Lower lobe of right lung (tissue), 2 donors: Measurements from ENCODE around the gene SEPTIN8. TPM values are rescaled to one million over a fixed set of nuclear protein-coding genes. Genes with fewer than 3 reads are reported as not detected.

Experiments used
- ATAC-seq, 2 donors: fragments of 200-7000 bp; cut with Tn5 transposase; one replicate each; pipeline ENCODE4 v1.9.1; 2020 to 2022; ENCODE audit warnings: mild to moderate bottlenecking in 2 of 2, moderate library complexity in 2 of 2
- DNase-seq: peaks from one replicate; pipeline ENCODE4 v3.0.0-alpha.2; 2020
- H3K27ac ChIP-seq: fragments of 200-600 bp; one replicate; pipeline ENCODE4 v1.8.0; 2022
- H3K27me3 ChIP-seq: fragments of 200-600 bp; one replicate; pipeline ENCODE4 v1.8.0; 2022; ENCODE audit warnings: low read depth
- H3K36me3 ChIP-seq: fragments of 200-600 bp; one replicate; pipeline ENCODE4 v1.8.0; 2022; ENCODE audit warnings: mild to moderate bottlenecking
- H3K4me1 ChIP-seq: fragments of 200-600 bp; one replicate; pipeline ENCODE4 v1.8.0; 2022
- H3K4me3 ChIP-seq: fragments of 200-600 bp; one replicate; pipeline ENCODE4 v1.8.0; 2022; ENCODE audit warnings: mild to moderate bottlenecking
- H3K9me3 ChIP-seq: fragments of 200-600 bp; one replicate; pipeline ENCODE4 v1.8.0; 2022
- intact Hi-C: fragments of 100-400 bp; cut with DNase I; formaldehyde crosslinking; loops from one replicate; pipeline ENCODE4 v1.11.0; 2022
- total RNA-seq: library from RNA; stranded (reverse); fragmentation: NEBNext Ultra II Directional; extraction: Animal tissue kit (Norgen Biotek cat#: 25700); gene quantifications from one replicate; pipeline ENCODE4 v1.2.1, GENCODE V29; 2021
- TF ChIP-seq, protein P1 (sequence below): fragments of 200-600 bp; IDR thresholded peaks from one replicate; pipeline ENCODE4 v1.8.0; 2022; ENCODE audit warnings: antibody characterized with exemption, mild to moderate bottlenecking
- donor health status: DM: no; HTN: yes; CAD: no; lungs with severe emphysema.

SEPTIN8 gene
- total RNA-seq, 1 donor from 2014 or later, result 32.8 TPM

DNA sequence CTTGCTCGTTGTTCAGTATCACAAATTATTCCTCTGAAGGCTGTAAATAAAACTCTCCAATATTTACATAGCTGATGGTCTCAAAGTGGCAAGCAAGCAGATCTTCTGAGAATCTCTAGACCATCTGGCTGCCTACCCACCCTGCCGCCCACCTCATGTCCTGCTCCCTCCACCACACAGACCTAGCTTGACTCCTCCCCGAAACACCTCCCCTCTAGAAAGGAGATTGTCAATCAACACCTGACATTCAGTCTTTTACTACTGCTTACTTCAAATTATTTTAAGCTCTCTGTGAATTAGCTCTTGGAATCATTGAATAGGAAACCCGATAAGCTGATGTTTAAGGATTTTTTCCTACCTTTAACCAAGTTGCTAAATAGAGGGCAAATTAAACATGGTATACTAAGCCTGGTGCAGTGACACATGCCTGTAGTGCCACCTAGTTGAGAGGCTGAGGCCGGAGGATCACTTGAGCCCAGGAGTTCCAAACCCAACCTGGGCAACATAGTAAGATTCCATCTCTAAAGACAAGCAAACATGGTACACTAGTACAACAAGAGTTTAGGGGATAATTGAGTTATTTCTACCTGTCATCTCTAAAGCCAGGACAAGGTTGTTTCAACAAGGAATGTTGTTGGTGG, 25.1 kb upstream of the SEPTIN8 start:
- Histone ChIP-seq H3K9me3 (no peaks in the 10 kb centered on the region), H3K4me1 (no peaks in the 10 kb centered on the region), H3K4me3 (no peak overlapping the region), H3K27me3 (peaks cover 10% of the 10 kb centered on the region), H3K27ac (no peak overlapping the region), H3K36me3 (no peaks in the 10 kb centered on the region)
- intact Hi-C loops, result no loop called here
- no peak for ATAC-seq
- DNase-seq, result no peak
- TF ChIP-seq, protein P1, sequence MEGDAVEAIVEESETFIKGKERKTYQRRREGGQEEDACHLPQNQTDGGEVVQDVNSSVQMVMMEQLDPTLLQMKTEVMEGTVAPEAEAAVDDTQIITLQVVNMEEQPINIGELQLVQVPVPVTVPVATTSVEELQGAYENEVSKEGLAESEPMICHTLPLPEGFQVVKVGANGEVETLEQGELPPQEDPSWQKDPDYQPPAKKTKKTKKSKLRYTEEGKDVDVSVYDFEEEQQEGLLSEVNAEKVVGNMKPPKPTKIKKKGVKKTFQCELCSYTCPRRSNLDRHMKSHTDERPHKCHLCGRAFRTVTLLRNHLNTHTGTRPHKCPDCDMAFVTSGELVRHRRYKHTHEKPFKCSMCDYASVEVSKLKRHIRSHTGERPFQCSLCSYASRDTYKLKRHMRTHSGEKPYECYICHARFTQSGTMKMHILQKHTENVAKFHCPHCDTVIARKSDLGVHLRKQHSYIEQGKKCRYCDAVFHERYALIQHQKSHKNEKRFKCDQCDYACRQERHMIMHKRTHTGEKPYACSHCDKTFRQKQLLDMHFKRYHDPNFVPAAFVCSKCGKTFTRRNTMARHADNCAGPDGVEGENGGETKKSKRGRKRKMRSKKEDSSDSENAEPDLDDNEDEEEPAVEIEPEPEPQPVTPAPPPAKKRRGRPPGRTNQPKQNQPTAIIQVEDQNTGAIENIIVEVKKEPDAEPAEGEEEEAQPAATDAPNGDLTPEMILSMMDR, result no peak

DNA sequence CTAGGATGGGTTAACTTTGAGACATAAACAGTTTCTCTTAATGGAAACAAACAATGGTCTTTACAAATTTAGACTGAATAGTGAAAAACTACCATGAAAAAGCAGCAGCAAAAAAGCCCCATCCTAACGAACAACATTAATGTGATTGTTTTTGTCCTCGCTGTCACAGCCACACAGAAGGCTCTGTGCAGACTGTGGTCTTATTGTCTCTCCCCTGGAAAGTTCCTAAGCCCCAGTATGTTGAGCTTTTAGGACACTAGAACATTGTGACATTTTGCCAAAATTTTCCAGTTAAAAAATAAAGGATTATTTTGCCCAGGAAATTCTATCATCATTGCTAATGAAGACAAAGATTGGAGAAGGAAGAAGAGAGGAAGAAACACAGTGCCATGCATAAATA, 23.5 kb upstream of the SEPTIN8 start:
- Histone ChIP-seq H3K4me1 (no peaks in the 10 kb centered on the region), H3K36me3 (no peaks in the 10 kb centered on the region), H3K9me3 (no peaks in the 10 kb centered on the region), H3K4me3 (no peak overlapping the region), H3K27me3 (peaks cover 3% of the 10 kb centered on the region), H3K27ac (no peak overlapping the region)
- no peak for DNase-seq
- no peak for ATAC-seq
- intact Hi-C loops, result no loop called here
- TF ChIP-seq, protein P1, result no peak

DNA sequence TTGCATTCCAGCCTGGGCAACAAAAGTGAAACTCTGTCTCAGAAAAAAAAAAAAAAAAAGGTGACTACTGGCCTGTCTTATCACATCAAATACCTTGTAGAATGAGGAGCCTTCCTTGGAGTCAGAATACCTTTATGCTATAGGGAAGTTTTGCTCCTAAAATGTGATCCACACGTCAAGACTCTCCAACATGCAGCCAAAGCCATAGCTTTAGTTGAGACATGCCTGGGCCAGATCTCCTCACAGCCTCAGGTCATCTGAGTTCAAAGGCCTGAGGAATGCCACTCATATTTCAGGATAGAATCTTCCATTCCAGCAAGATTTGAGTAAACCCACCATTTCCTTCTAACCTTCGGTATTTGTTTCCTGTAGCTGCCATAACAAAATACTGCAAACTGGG, 22.4 kb upstream of the SEPTIN8 start:
- ATAC-seq, result no peak
- intact Hi-C loops, result no loop called here

DNA sequence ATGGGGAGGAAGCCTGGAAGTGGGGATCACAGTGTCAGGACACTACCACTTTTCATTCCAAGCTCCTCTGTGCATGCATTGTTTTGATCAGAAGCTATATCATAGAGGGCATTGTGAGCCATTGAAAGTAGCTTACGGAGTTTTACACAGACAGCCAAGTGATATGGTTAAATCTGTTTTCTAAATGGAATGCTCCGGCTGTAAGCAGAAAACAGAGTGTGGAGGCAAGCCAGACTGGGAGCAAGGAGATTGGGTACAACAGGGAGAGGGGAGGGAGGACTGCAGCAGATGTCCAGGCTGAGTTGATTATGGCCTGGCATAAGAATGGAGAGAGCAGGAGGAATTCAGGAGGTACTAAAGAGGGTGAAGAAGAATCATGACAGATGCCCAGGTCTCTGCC, 20.6 kb upstream of the SEPTIN8 start:
- Histone ChIP-seq H3K4me3 (no peak overlapping the region), H3K27me3 (peaks cover 3% of the 10 kb centered on the region), H3K9me3 (no peaks in the 10 kb centered on the region), H3K4me1 (no peaks in the 10 kb centered on the region), H3K36me3 (no peaks in the 10 kb centered on the region), H3K27ac (no peak overlapping the region)
- ATAC-seq (no peak), DNase-seq (no peak)
- intact Hi-C loops, result no loop called here
- TF ChIP-seq, protein P1, result no peak

More for the DNA sequence above, 22.4 kb upstream of the SEPTIN8 start:
- Histone ChIP-seq H3K36me3 (no peaks in the 10 kb centered on the region), H3K9me3 (no peaks in the 10 kb centered on the region), H3K27me3 (peaks cover 3% of the 10 kb centered on the region), H3K4me1 (no peaks in the 10 kb centered on the region), H3K4me3 (no peak overlapping the region), H3K27ac (no peak overlapping the region)
- TF ChIP-seq, protein P1, result no peak
- DNase-seq, result no peak

DNA sequence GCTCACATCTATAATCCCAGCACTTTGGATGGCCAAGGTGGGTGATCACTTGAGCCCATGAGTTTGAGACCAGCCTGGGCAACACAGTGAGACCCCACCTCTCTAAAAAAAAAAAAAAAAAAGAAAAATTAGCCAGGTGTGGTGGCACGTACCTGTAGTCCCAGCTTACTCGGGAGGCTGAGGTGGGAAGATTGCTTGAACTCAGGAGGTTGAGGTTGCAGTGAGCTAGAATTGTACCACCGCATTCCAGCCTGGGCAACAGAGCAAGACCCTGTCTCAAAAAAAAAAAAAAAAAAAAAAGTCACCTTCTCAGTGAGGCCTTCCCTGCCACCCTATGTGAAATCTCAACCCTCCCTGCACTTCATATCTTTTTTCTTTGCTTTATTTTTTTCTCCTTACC, 14.0 kb upstream of the SEPTIN8 start:
- no peaks in the 10 kb centered on the region for H3K4me1 ChIP-seq
- no peaks in the 10 kb centered on the region for H3K36me3 ChIP-seq
- no peaks in the 10 kb centered on the region for H3K27me3 ChIP-seq
- no peak overlapping the region for H3K27ac ChIP-seq
- H3K4me3 ChIP-seq, result no peak overlapping the region
- no peaks in the 10 kb centered on the region for H3K9me3 ChIP-seq
- TF ChIP-seq, protein P1, result no peak
- ATAC-seq (no peak), DNase-seq (no peak)
- intact Hi-C loops, result no loop called here
